K562 (cell line): ENCODE measurements around the gene TMSB4X. TPM values are rescaled to one million over a fixed set of nuclear protein-coding genes. Genes with fewer than 3 reads are reported as not detected.

ENCODE experiments used
- BCLAF1 ChIP-seq, 2 experiments: fragments of 450-650 bp in 1 of 2; IDR thresholded peaks; 2 replicates each; pipeline ENCODE4 v1.6.1; 2011 to 2017; ENCODE audit warnings: low read depth in 2 of 2, antibody characterized with exemption in 1 of 2, borderline replicate concordance in 1 of 2, low read length in 1 of 2, mild to moderate bottlenecking in 1 of 2, mixed read lengths in 1 of 2; ENCODE audit not compliant: control insufficient read depth in 1 of 2
- BDP1 ChIP-seq: IDR thresholded peaks from 3 replicates; pipeline ENCODE4 v1.6.1; 2011; ENCODE audit not compliant: insufficient read length, insufficient read depth
- CC2D1A ChIP-seq: fragments of 450-650 bp; IDR thresholded peaks from 2 replicates; pipeline ENCODE4 v1.6.1; 2017; ENCODE audit warnings: mild to moderate bottlenecking
- ELK3 ChIP-seq: fragments of 450-650 bp; formaldehyde crosslinking; IDR thresholded peaks from 2 replicates; pipeline ENCODE4 v1.4.0; 2020; ENCODE audit warnings: mild to moderate bottlenecking
- FUS ChIP-seq: fragments of 200-400 bp; formaldehyde crosslinking; optimal IDR thresholded peaks from 2 replicates; pipeline ENCODE3; 2017; ENCODE audit warnings: low read depth, low read length
- HCFC1 ChIP-seq: IDR thresholded peaks from 2 replicates; pipeline ENCODE4 v1.6.1; 2012; ENCODE audit warnings: low read depth, low read length, improper control_type of control experiment
- NCOA6 ChIP-seq: fragments of 450-650 bp; IDR thresholded peaks from 2 replicates; pipeline ENCODE4 v1.6.1; 2017; ENCODE audit warnings: mild to moderate bottlenecking
- NFE2 ChIP-seq: IDR thresholded peaks from 2 replicates; pipeline ENCODE4 v1.6.1; 2014; ENCODE audit warnings: antibody characterized with exemption, low read depth
- RBM39 ChIP-seq: fragments of 200-400 bp; formaldehyde crosslinking; optimal IDR thresholded peaks from 2 replicates; pipeline ENCODE3; 2018; ENCODE audit warnings: low read depth, low read length
- TCFL5 ChIP-seq: fragments of 250-450 bp; sonication (Bioruptor Pico); conservative IDR thresholded peaks from 2 replicates; pipeline ENCODE4 v1.6.1; 2021; ENCODE audit warnings: mild to moderate bottlenecking, moderate library complexity, matching md5 sums
- TEAD1 ChIP-seq, 2 experiments: fragments of 450-650 bp in 1 of 2; sonication (generic) in 1 of 2; formaldehyde crosslinking; IDR thresholded peaks; 2 replicates each; pipeline versions ENCODE4 v1.4.0 to v1.8.0; 2020 to 2022; ENCODE audit warnings: mild to moderate bottlenecking in 2 of 2, missing genetic modification reagents in 1 of 2
- ZBTB11 ChIP-seq, 3 experiments: fragments of 200-800 bp in 1 of 3; fragments of 250-450 bp in 1 of 3; fragments of 450-650 bp in 1 of 3; sonication (Bioruptor Pico) in 1 of 3; sonication (Bioruptor generic) in 1 of 3; formaldehyde crosslinking in 1 of 3; IDR thresholded peaks; 2 replicates each; pipeline versions ENCODE4 v1.6.1 to v1.8.0; 2016 to 2022; ENCODE audit warnings: mild to moderate bottlenecking in 2 of 3, missing genetic modification characterization in 2 of 3, missing compliant biosample characterization in 1 of 3, moderate library complexity in 1 of 3
- ZBTB5 ChIP-seq: fragments of 450-650 bp; IDR thresholded peaks from 2 replicates; pipeline ENCODE4 v1.6.1; 2017; ENCODE audit warnings: antibody characterized with exemption
- ZFP30 ChIP-seq: fragments of 250-450 bp; sonication (Bioruptor Pico); IDR thresholded peaks from 2 replicates; pipeline ENCODE4 v1.8.0; 2022; ENCODE audit warnings: moderate library complexity, mild to moderate bottlenecking, inconsistent platforms, borderline replicate concordance
- ZNF212 ChIP-seq: fragments of 450-650 bp; formaldehyde crosslinking; IDR thresholded peaks from 2 replicates; pipeline ENCODE4 v1.4.0; 2020; ENCODE audit warnings: mild to moderate bottlenecking
- ZNF41 ChIP-seq: fragments of 250-450 bp; sonication (Bioruptor Pico); conservative IDR thresholded peaks from 2 replicates; pipeline ENCODE4 v1.4.0; 2020; ENCODE audit warnings: mild to moderate bottlenecking
- ZNF436 ChIP-seq: fragments of 250-450, 450-650 bp; sonication (Bioruptor Pico); formaldehyde crosslinking; IDR thresholded peaks from 2 replicates; pipeline ENCODE4 v1.7.0; 2020; ENCODE audit warnings: mild to moderate bottlenecking
- polyA plus RNA-seq, 8 experiments: library from polyadenylated mRNA; depleted of rRNA in 4 of 8; stranded (reverse) in 5 of 8; unstranded in 3 of 8; fragments of >200 nt; fragmentation: Nextera tagmentation in 2 of 8; fragmentation: Illumina TruSeq in 1 of 8; extraction: Ambion mirVana in 2 of 8; extraction: Trizol in 1 of 8; gene quantifications; 2 replicates each; pipeline versions ENCODE4 v1.2.1 to v1.2.3, GENCODE V29; 2011 to 2014; ENCODE audit warnings: inconsistent platforms in 1 of 8, missing spikeins in 1 of 8
- total RNA-seq, 7 experiments: library from RNA; depleted of rRNA in 6 of 7; stranded (reverse); fragments of >200 nt in 6 of 7; fragmentation: Illumina TruSeq in 2 of 7; extraction: Trizol in 2 of 7; gene quantifications; 2 replicates each; pipeline versions ENCODE4 v1.2.1 to v1.2.3, GENCODE V29; 2011 to 2021; ENCODE audit warnings: low replicate concordance in 1 of 7

Gene TMSB4X
- total and polyA plus RNA-seq, 9 of the 15 experiments (the other 6 are each of a cell fraction or from before 2014, with no cell fraction given): 1,035 to 2,035 (median 1,529) TPM

GRCh38 chrX:12974796-12975669, at the start of gene TMSB4X (continued):
- TF ChIP-seq ELK3 (CRISPR knock-in tag) (no peak), ZBTB5 (no peak), ZNF41 (CRISPR knock-in tag) (no peak), ZBTB11 (CRISPR knock-in tag; IDR thresholded peaks at IDR 0.05) (peak in 1 of 3 experiments; percentile 39; a peak in 1 of 6 replicates), CC2D1A (no peak), ZNF212 (CRISPR knock-in tag) (no peak), NFE2 (no peak), HCFC1 (no peak), ZFP30 (CRISPR knock-in tag) (no peak), TEAD1 (CRISPR knock-in tag; IDR thresholded peaks at IDR 0.05) (peak in 1 of 2 experiments; percentile 48; a peak in 2 of 4 replicates), NCOA6 (no peak), BDP1 (no peak), ZNF436 (CRISPR knock-in tag) (no peak), FUS (no peak), TCFL5 (CRISPR knock-in tag) (no peak), RBM39 (no peak), BCLAF1 (IDR thresholded peaks at IDR 0.05; ENCODE audit: borderline replicate concordance in 1 of 2, control insufficient read depth in 1 of 2, low read depth in 2 of 2, low read length in 1 of 2) (peak in 1 of 2 experiments; percentile 68; a peak in 1 of 4 replicates)
